Measurements from ENCODE around the gene AKNAD1.

GRCh38 chr1:108862017-108862610, 5.2 kb upstream of the AKNAD1 start:
- TF ChIP-seq CTCF (IDR thresholded peaks at IDR 0.05) (no peak), POLR2A (IDR thresholded peaks at IDR 0.05) (no peak)
